ENCODE results near the gene CALML5. TPM values are rescaled to one million over a fixed set of nuclear protein-coding genes. Genes with fewer than 3 reads are reported as not detected.

The CALML5 gene
- total and polyA plus RNA-seq, 9 of the 15 experiments (the other 6 are each of a cell fraction or from before 2014, with no cell fraction given), result not detected

DNA sequence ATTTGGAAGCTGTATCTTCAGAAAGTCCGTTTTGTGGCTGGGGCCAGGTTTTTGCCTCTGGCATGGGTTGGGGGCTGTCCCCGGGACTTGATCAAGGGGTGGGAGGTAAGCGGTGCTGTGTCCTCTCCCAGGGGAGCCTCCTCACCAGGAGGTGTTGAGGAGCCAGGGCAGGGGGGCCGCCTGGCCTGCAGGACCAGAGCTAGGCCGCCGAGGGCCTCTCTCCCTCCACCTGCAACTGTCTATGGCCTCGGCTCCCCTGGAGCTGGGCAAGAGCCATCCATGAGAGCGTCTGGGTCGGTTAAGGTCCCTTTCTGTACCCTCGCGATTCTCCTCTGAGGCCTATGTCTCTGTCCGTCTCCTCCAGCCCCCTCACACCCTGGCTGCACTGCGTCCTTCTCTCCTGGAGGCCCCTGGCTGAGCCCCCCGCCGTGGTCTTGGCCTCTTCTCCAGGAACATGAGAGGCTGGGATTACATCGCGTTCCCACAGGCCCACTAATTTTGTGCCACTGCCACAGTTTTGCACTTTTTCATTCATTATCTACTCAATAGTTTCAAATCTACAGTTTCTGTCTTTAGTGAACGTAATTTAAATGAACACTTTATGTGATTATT, 20.6 kb downstream of the CALML5 start (continued):
- TF ChIP-seq ZNF23 (CRISPR knock-in tag; IDR thresholded peaks at IDR 0.05) (no peak), LEF1 (IDR thresholded peaks at IDR 0.05) (no peak), POLR2H (tag; IDR thresholded peaks at IDR 0.05; ENCODE audit: low read depth) (peak; percentile 26; the same call in 1 of the 2 replicates), NR3C1 (CRISPR knock-in tag; IDR thresholded peaks at IDR 0.05) (no peak), RBFOX2 (IDR thresholded peaks at IDR 0.05; ENCODE audit: low read depth, low read length) (peak; percentile 65), POLR2A (conservative IDR thresholded peaks at IDR 0.05) (0 out of 2 replicates have a peak, but pooled peaks have one; percentile 12), KHSRP (IDR thresholded peaks at IDR 0.05) (no peak), GATAD2A (IDR thresholded peaks at IDR 0.05) (no peak), MCM3 (IDR thresholded peaks at IDR 0.05) (no peak), BCOR (IDR thresholded peaks at IDR 0.05) (no peak), THRAP3 (IDR thresholded peaks at IDR 0.05; ENCODE audit: borderline replicate concordance) (0 out of 2 replicates have a peak, but pooled peaks have one; percentile 15), SREBF2 (CRISPR knock-in tag; IDR thresholded peaks at IDR 0.05) (0 out of 2 replicates have a peak, but pooled peaks have one; percentile 77), ZFX (CRISPR knock-in tag; IDR thresholded peaks at IDR 0.05) (peak; percentile 68), RB1 (IDR thresholded peaks at IDR 0.05; ENCODE audit: low read depth) (0 out of 2 replicates have a peak, but pooled peaks have one; percentile 7), SP2 (IDR thresholded peaks at IDR 0.05; ENCODE audit: extremely low read depth, low read depth, low read length, poor library complexity, severe bottlenecking) (no peak), ZFP30 (CRISPR knock-in tag; IDR thresholded peaks at IDR 0.05; ENCODE audit: borderline replicate concordance) (0 out of 2 replicates have a peak, but pooled peaks have one; percentile 47), ZNF175 (CRISPR knock-in tag; IDR thresholded peaks at IDR 0.05; ENCODE audit: low read depth) (peak; percentile 2; the same call in 1 of the 2 replicates), TRIM28 (IDR thresholded peaks at IDR 0.05) (no peak), POLR2B (IDR thresholded peaks at IDR 0.05; ENCODE audit: low read depth, partially characterized antibody) (peak; percentile 10), TFAM (CRISPR knock-in tag; conservative IDR thresholded peaks at IDR 0.05) (no peak), TAF1 (IDR thresholded peaks at IDR 0.05; ENCODE audit: control insufficient read depth, extremely low read depth, insufficient read depth, low read length, severe bottlenecking) (no peak)
- TF ChIP-seq, protein P1, sequence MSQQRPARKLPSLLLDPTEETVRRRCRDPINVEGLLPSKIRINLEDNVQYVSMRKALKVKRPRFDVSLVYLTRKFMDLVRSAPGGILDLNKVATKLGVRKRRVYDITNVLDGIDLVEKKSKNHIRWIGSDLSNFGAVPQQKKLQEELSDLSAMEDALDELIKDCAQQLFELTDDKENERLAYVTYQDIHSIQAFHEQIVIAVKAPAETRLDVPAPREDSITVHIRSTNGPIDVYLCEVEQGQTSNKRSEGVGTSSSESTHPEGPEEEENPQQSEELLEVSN (IDR thresholded peaks at IDR 0.05; ENCODE audit: borderline replicate concordance in 1 of 2, extremely low read depth in 1 of 2, insufficient read depth in 1 of 2, insufficient read length in 1 of 2, low read depth in 1 of 2, low read length in 1 of 2, poor library complexity in 1 of 2, severe bottlenecking in 1 of 2), result peak in 1 of 2 experiments; percentile 9
- TF ChIP-seq, protein P2, sequence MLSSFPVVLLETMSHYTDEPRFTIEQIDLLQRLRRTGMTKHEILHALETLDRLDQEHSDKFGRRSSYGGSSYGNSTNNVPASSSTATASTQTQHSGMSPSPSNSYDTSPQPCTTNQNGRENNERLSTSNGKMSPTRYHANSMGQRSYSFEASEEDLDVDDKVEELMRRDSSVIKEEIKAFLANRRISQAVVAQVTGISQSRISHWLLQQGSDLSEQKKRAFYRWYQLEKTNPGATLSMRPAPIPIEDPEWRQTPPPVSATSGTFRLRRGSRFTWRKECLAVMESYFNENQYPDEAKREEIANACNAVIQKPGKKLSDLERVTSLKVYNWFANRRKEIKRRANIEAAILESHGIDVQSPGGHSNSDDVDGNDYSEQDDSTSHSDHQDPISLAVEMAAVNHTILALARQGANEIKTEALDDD (IDR thresholded peaks at IDR 0.05), result no peak
- TF ChIP-seq, protein P3, sequence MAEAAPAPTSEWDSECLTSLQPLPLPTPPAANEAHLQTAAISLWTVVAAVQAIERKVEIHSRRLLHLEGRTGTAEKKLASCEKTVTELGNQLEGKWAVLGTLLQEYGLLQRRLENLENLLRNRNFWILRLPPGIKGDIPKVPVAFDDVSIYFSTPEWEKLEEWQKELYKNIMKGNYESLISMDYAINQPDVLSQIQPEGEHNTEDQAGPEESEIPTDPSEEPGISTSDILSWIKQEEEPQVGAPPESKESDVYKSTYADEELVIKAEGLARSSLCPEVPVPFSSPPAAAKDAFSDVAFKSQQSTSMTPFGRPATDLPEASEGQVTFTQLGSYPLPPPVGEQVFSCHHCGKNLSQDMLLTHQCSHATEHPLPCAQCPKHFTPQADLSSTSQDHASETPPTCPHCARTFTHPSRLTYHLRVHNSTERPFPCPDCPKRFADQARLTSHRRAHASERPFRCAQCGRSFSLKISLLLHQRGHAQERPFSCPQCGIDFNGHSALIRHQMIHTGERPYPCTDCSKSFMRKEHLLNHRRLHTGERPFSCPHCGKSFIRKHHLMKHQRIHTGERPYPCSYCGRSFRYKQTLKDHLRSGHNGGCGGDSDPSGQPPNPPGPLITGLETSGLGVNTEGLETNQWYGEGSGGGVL (CRISPR knock-in tag; IDR thresholded peaks at IDR 0.05), result no peak
- TF ChIP-seq, protein P4, sequence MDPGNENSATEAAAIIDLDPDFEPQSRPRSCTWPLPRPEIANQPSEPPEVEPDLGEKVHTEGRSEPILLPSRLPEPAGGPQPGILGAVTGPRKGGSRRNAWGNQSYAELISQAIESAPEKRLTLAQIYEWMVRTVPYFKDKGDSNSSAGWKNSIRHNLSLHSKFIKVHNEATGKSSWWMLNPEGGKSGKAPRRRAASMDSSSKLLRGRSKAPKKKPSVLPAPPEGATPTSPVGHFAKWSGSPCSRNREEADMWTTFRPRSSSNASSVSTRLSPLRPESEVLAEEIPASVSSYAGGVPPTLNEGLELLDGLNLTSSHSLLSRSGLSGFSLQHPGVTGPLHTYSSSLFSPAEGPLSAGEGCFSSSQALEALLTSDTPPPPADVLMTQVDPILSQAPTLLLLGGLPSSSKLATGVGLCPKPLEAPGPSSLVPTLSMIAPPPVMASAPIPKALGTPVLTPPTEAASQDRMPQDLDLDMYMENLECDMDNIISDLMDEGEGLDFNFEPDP (CRISPR knock-in tag; IDR thresholded peaks at IDR 0.05), result no peak
